Activated naive CD8-positive, alpha-beta T cell (primary cell): ENCODE data around the gene UBE3D.
"Not testable (repeated sequence)": the region's sequence is repeated elsewhere in the genome, so short reads cannot be mapped to it uniquely, and the experiment has no call there.

Experiments
- H3K27ac Mint-ChIP-seq: one replicate; pipeline ENCODE4 v1.8.0; 2021; ENCODE audit warnings: mixed read lengths
- H3K27me3 Mint-ChIP-seq: one replicate; pipeline ENCODE4 v1.8.0; 2021; ENCODE audit warnings: mixed read lengths
- H3K36me3 Mint-ChIP-seq: one replicate; pipeline ENCODE4 v1.8.0; 2021; ENCODE audit warnings: mixed read lengths
- H3K4me1 Mint-ChIP-seq: one replicate; pipeline ENCODE4 v1.8.0; 2021; ENCODE audit warnings: low read depth, mixed read lengths
- H3K4me3 Mint-ChIP-seq: one replicate; pipeline ENCODE4 v1.8.0; 2021; ENCODE audit warnings: mild to moderate bottlenecking, mixed read lengths
- H3K9me3 Mint-ChIP-seq: one replicate; pipeline ENCODE4 v1.8.0; 2021; ENCODE audit warnings: low read depth, mixed read lengths

UBE3D gene

DNA sequence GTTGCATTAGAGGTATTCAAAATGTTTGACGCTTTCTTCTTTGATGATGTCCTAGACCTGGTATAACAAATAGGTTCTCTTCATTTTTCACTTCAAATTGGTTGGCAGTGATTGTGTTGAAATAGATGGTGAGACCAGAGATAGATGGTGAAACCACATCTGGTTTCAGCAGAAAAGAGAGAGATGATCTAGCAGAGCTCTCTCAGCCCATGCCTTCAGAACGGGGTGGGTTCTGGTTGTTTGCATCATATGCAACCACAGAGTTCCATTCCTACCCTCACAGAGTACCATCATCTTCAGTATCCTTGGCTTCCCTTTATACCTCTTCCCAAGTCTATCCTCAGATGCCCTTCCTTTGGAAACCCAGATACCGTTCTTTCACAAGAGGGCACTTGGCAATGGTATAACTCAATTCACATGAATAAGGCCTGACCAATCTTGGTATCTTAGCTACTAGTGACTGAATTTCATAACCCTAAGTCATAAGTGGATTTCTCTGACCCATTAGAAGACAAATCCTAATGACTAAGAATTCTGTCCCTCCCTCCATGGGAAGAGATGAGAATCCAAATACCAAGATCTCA lies 93.7 kb downstream of the UBE3D start:
- Mint-ChIP-seq H3K27me3 (no peaks in the 10 kb centered on the region), H3K9me3 (no peaks in the 10 kb centered on the region), H3K27ac (no peak overlapping the region), H3K4me3 (no peak overlapping the region), H3K4me1 (no peaks in the 10 kb centered on the region), H3K36me3 (peaks cover 9% of the 10 kb centered on the region)

DNA sequence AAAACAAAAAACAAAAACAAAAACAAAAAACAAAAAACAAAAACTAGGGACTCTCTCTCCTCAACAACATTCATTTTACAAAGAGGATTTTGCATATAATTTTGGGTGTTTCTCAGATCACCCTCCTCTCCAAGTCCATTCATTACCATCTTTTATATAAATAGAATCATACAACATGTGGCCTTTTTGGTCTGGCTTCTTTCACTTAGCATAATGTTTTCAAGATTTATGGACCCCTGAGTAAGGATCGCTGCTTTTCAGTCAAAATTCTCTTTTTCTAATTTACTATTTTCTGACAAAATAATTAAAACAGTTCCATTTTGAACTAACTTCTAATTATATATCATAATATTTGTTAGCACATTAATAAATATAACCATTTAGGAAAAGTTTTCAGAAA lies 94.8 kb downstream of the UBE3D start:
- Mint-ChIP-seq H3K36me3 (peaks cover 9% of the 10 kb centered on the region), H3K4me3 (no peak overlapping the region), H3K27me3 (no peaks in the 10 kb centered on the region), H3K9me3 (no peaks in the 10 kb centered on the region), H3K27ac (no peak overlapping the region), H3K4me1 (no peaks in the 10 kb centered on the region)

DNA sequence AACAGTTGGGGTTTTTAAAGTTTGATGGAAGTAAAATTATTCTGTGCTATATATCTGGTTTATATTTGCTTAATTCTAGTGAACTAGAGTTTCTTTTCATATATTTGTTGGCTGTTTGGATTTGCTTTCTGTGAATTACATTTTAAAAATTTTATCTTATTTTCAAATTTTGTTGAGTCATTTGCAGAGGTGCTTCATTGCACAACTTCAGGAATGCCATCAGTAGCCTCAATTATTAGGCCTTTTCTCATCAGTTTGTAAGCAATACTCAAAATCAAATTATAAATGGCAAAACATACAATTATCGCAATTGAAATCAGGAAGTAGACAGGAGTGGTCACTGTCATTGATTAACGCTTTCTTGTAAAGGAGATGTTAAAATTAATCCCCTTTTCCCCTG lies 96.9 kb downstream of the UBE3D start:
- Mint-ChIP-seq H3K27ac (no peak overlapping the region), H3K36me3 (peaks cover 4% of the 10 kb centered on the region), H3K4me3 (no peak overlapping the region), H3K9me3 (no peaks in the 10 kb centered on the region), H3K4me1 (no peaks in the 10 kb centered on the region), H3K27me3 (no peaks in the 10 kb centered on the region)

DNA sequence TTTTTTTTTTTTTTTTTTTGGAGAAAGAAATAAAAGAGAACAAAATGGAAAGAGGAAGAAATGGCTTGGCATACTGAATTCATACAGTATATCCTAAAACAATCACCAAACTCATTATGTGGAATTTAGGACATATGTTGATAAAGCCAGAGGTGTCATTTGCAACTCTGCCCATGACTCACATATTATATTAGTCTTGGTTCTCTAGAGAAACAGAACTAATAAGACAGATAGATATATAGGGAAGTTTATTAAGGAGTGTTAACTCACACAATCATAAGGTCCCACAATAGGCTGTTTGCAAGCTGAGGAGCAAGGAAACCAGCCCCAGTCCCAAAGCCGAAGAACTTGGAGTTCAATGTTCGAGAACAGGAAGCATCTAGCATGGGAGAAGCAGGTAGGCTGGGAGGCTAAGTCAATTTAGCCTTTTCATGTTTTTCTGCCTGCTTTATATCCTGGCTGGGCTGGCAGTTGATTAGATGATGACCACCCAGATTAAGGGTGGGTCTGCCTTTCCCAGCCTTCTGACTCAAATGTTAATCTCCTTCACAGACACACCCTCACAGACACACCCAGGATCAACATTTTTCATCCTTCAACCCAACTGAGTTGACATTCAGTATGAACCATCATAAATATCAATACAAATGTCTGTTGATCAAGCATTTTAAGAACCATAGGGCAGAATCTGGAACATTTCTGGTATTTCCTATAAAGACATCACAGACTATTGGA lies 102.3 kb downstream of the UBE3D start:
- Mint-ChIP-seq H3K36me3 (peaks cover 10% of the 10 kb centered on the region), H3K27me3 (no peaks in the 10 kb centered on the region), H3K9me3 (no peaks in the 10 kb centered on the region), H3K4me3 (no peak overlapping the region), H3K4me1 (no peaks in the 10 kb centered on the region), H3K27ac (no peak overlapping the region)

DNA sequence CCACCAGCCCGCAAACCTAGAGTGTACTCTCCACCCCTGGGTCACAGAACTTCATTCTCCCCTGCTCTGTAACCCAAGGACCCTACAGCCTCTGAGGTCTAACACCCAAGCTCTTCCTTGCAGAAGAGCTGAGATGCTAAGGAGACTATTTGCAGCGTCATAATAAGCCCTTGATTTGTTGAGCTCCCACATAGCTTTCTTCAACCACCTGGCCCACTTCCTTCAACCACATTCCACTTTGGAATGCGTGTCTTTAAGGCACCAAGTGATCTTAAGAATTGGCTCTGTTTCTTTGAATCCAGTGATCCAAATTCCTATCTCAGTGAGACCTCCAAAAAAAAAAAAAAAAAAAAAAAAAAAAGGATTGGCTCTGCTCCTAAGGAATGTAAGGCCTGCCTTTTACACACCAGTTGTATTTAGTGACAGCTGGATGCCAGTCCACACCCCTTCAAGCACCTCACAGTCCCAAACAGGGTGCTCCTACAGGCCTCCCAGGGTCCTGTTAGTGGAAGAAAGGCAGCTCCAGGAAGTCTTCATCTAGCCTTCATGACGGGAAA lies 106.2 kb downstream of the UBE3D start:
- H3K27me3 Mint-ChIP-seq: no peaks in the 10 kb centered on the region
- H3K9me3 Mint-ChIP-seq: no peaks in the 10 kb centered on the region
- H3K27ac Mint-ChIP-seq: no peak overlapping the region

DNA sequence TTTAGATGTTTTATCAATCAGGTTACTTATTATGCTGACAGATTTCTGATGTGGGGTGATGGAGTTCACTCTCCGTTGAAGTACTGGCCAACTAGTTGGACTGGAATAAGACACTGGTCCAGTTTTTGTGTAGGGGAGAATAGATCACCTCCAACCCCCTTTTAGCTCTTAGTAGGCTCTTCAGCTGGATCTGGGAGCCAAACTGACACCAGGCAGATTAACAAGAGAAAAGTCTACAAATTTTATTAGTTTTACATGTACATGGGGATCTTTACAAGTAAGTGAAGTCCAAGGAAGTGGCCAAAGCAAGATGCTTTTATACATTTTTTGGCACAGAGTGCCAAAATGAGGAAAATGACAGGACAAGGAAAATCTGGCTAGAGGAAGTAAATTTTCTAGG lies 107.1 kb downstream of the UBE3D start:
- Mint-ChIP-seq H3K4me1 (no peaks in the 10 kb centered on the region), H3K9me3 (no peaks in the 10 kb centered on the region), H3K27ac (no peak overlapping the region), H3K4me3 (no peak overlapping the region), H3K27me3 (no peaks in the 10 kb centered on the region), H3K36me3 (peaks cover 35% of the 10 kb centered on the region)

More for the DNA sequence above, 106.2 kb downstream of the UBE3D start:
- H3K4me3 Mint-ChIP-seq: no peak overlapping the region
- H3K36me3 Mint-ChIP-seq: peaks cover 28% of the 10 kb centered on the region
- H3K4me1 Mint-ChIP-seq: no peaks in the 10 kb centered on the region

DNA sequence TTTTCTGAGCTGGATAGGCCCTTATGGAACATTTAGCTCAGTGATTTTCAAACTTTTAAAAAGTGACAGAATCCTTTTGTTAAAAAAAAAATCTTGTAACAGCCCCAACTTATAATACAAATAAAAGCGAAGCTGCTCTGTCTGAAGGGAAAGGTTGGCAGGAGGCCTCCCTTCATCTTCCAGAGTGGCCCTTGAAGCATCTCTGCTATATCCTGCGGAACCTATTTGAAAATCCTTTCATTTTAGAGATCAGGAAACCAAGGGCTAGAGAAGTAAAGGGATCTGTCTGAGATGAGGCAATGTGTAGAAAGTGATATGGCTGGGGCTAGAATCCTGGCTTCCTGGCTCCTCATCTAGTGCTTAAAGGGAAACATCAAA lies 107.8 kb downstream of the UBE3D start:
- Mint-ChIP-seq H3K4me1 (no peaks in the 10 kb centered on the region), H3K36me3 (peaks cover 39% of the 10 kb centered on the region), H3K27ac (no peak overlapping the region), H3K9me3 (no peaks in the 10 kb centered on the region), H3K4me3 (no peak overlapping the region), H3K27me3 (no peaks in the 10 kb centered on the region)

DNA sequence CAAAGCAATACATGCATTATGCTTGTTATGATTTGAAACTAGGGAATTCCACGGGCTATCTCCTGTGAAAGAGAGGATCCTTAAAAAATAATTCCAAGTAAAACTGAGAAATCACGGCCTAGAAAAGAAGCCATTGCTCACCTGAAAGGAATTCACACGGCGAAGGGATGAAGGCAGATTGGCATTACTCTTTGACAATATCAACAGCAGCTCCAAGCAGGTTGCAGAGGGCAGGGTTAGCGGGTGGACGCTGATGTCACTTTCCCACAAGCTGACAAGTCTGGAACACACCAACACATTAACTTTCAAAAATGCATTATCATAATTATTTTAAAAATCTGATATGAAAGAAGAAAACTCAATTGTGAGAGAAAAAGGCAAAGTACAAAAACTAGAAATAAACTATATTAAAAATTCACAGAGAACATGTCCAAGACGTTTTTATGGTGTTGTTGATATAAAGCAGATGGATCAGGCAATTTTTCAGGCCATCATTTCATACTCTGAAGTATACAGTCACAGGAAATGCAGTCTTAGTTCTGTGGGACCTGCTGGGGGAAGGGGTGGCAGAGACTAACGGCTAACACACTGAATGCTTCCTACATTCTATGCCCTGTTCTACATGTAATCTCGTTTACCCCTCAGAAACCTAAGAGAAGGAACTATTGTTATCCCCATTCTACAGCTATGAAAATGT lies 108.3 kb downstream of the UBE3D start:
- no peak overlapping the region for H3K4me3 Mint-ChIP-seq
- peaks cover 41% of the 10 kb centered on the region for H3K36me3 Mint-ChIP-seq
- H3K9me3 Mint-ChIP-seq: no peaks in the 10 kb centered on the region
- no peaks in the 10 kb centered on the region for H3K4me1 Mint-ChIP-seq
- H3K27me3 Mint-ChIP-seq: no peaks in the 10 kb centered on the region
- H3K27ac Mint-ChIP-seq: no peak overlapping the region

DNA sequence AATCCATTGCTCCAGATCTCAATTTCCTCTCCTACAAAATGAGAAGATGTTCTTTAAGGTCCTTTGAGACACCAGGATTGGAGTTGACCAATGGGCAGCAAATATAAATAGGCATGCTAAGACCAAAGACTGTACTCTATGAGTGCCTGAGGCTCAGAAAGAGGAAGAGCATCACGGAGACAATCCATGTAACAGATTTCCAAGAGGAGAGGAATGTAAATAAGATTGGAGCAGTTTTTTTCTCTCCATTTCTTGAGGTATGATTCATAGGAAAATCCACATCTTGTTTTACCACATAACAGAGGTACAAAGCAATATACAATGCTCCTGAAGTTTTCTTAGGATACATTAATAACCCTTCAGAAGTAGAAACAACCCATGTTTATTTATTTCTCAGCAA lies 109.8 kb downstream of the UBE3D start:
- Mint-ChIP-seq H3K4me3 (no peak overlapping the region), H3K4me1 (no peaks in the 10 kb centered on the region), H3K9me3 (no peaks in the 10 kb centered on the region), H3K36me3 (peaks cover 46% of the 10 kb centered on the region), H3K27me3 (no peaks in the 10 kb centered on the region), H3K27ac (no peak overlapping the region)

DNA sequence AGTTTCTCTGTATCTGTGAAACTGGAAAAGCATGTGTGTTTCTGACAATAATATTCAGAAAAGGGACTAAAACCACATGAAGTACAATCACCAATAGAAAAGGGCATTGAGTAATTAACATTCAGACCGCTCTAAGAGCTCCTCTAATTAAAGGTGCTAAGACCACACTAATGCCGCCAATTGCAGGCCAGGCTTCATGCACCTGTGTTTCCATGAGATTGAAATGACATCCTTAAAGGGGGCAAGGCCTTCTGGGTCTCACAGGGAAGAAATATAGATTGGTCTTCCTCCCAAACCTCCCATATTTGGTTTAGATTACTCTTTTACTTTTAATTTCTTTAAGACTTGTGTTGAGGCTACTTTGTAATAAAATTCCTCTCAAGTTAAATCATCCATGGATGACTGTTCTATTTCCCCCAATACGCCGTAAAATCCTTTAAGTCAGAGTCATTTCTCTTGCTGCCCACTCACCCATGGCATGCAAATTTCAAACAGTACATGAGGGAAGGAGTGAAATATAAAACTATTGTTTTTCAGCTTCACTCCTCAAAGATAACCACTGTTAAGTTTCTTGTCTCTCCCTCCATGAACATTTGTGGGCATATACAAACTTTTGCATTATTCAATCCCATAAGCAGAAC lies 110.6 kb downstream of the UBE3D start:
- no peaks in the 10 kb centered on the region for H3K27me3 Mint-ChIP-seq
- no peaks in the 10 kb centered on the region for H3K9me3 Mint-ChIP-seq
- no peak overlapping the region for H3K27ac Mint-ChIP-seq
- H3K4me1 Mint-ChIP-seq: no peaks in the 10 kb centered on the region
- no peak overlapping the region for H3K4me3 Mint-ChIP-seq
- H3K36me3 Mint-ChIP-seq: peaks cover 49% of the 10 kb centered on the region

DNA sequence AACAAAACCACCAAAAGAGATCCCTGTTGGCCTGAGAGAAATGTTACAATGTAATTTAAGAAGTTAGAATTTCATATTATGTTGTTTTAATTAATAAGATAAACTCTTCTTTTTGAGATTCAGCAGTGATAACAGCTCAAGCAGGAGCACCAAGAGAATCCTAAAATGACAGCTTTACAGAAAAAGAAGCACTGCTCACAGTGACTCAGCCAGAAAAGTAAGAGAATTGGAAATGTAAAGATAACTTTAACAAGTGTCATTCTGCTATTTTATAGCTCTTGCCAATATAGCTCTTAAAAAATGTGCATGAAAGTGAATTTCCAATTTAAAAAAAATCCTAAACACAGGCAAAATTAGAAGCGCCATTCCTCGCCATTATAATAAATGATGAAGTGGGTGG lies 111.3 kb downstream of the UBE3D start:
- Mint-ChIP-seq H3K9me3 (no peaks in the 10 kb centered on the region), H3K4me3 (no peak overlapping the region), H3K27me3 (no peaks in the 10 kb centered on the region), H3K36me3 (peaks cover 56% of the 10 kb centered on the region), H3K4me1 (no peaks in the 10 kb centered on the region), H3K27ac (no peak overlapping the region)

DNA sequence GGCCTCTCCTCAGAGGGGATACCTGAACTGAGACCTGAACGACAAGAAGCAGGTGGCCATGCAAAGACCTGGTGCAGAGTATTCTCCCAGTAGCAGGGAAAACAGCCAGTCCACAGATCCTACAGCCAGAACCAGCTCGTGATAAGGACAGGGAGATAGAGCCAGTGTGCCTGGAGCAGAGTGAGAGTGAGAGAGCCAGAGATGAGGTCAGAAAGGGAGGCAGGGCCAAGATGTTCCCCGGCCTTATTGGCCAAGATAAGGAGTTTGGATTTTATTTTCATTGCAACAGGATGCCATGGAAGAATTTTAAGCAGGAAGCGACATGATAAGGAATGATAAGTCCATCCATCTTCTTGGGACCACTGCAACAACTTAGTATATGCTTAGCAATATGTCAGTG lies 111.8 kb downstream of the UBE3D start:
- Mint-ChIP-seq H3K27me3 (no peaks in the 10 kb centered on the region), H3K4me1 (no peaks in the 10 kb centered on the region), H3K36me3 (peaks cover 55% of the 10 kb centered on the region), H3K9me3 (peaks cover 3% of the 10 kb centered on the region), H3K27ac (no peak overlapping the region), H3K4me3 (no peak overlapping the region)

DNA sequence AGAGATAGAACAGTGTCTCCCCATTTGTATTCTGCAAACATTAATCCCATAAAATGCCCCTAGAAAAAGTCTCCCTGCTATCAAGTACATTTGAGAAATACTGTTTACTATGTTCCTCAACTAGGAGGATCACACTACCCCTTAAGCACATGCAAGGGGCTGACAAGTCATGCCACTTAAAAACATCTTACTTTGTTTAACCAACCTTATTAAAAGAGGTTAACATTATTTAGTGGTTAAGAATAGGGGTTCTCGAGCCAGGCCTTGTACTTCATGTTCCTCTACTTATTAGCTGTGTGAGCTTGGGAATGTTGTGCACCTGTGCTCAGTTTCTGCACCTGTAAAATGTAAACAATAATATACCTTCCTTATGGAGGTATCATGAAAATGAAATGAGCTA lies 113.7 kb downstream of the UBE3D start:
- Mint-ChIP-seq H3K4me3 (no peak overlapping the region), H3K27ac (no peak overlapping the region), H3K27me3 (no peaks in the 10 kb centered on the region), H3K9me3 (peaks cover 4% of the 10 kb centered on the region), H3K36me3 (peaks cover 58% of the 10 kb centered on the region), H3K4me1 (peaks cover 3% of the 10 kb centered on the region)

DNA sequence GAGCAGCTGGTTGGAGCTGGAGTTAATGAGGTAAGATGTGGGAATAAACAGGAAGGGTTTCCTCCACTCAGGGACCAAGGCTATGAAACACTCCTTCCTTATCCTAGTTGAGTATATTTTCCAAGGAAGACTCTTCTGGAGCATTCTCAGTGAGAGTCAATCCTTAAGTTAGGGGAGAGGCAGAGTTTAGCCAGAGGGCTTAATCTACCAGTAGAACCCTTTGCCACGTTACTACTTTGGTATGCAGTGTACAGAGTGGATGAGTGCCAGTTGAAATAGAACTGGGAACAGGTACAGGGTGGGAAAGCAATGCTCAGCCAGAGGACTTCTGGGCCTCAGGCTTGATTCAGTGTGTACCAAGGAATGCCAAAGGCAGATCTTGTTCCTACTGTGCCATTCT lies 114.3 kb downstream of the UBE3D start:
- peaks cover 62% of the 10 kb centered on the region for H3K36me3 Mint-ChIP-seq
- no peaks in the 10 kb centered on the region for H3K27me3 Mint-ChIP-seq
- no peak overlapping the region for H3K27ac Mint-ChIP-seq
- peaks cover 8% of the 10 kb centered on the region for H3K4me1 Mint-ChIP-seq
- peaks cover 4% of the 10 kb centered on the region for H3K9me3 Mint-ChIP-seq
- no peak overlapping the region for H3K4me3 Mint-ChIP-seq

DNA sequence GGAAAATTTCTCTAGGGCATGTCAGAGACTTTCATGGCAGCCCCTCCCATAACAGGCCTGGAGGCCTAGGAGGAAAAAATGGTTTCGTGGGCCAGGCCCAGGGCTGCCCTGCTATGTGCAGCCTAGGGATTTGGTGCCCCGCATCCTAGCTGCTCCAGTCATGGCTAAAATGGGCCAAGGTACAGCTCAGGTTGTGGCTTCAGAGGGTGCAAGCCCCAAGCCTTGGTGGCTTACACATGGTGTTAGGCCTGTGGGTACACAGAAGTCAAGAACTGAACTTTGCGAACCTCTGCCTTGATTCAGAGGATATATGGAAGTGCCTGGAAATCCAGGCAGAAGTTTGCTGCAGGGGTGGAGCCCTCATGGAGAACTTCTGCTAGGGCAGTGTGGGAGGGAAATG lies 134.7 kb downstream of the UBE3D start:
- not testable (repeated sequence) for H3K27ac Mint-ChIP-seq, H3K4me1 Mint-ChIP-seq, H3K27me3 Mint-ChIP-seq, H3K4me3 Mint-ChIP-seq
- Mint-ChIP-seq H3K9me3 (peaks cover 27% of the 10 kb centered on the region), H3K36me3 (peaks cover 57% of the 10 kb centered on the region)
